HepG2 (cell line): ENCODE data around the gene S1PR2. TPM values are rescaled to one million over a fixed set of nuclear protein-coding genes. Genes with fewer than 3 reads are reported as not detected.

Experiments
- AGO1 ChIP-seq: fragments of 200-400 bp; formaldehyde crosslinking; IDR thresholded peaks from 2 replicates; pipeline ENCODE4 v1.6.1; 2017; ENCODE audit warnings: mild to moderate bottlenecking, low read depth, low read length, moderate library complexity; ENCODE audit not compliant: poor library complexity, severe bottlenecking
- BHLHE40 ChIP-seq: IDR thresholded peaks from 2 replicates; pipeline ENCODE4 v1.6.1; 2011; ENCODE audit warnings: low read length, improper control_type of control experiment
- CBX1 ChIP-seq: IDR thresholded peaks from one replicate; pipeline ENCODE4 v1.6.1; 2016; ENCODE audit warnings: antibody characterized with exemption, low read depth
- CEBPB ChIP-seq: IDR thresholded peaks from 2 replicates; pipeline ENCODE4 v1.6.1; 2011; ENCODE audit warnings: low read depth, low read length, improper control_type of control experiment, borderline replicate concordance
- FOXC1 ChIP-seq: sonication (generic); formaldehyde crosslinking; IDR thresholded peaks from 2 replicates; pipeline ENCODE4 v1.8.0; 2022; ENCODE audit warnings: mild to moderate bottlenecking, missing genetic modification reagents, borderline replicate concordance
- JARID2 ChIP-seq: sonication (generic); formaldehyde crosslinking; IDR thresholded peaks from 2 replicates; pipeline ENCODE4 v1.8.1; 2023; ENCODE audit warnings: missing genetic modification reagents, inconsistent platforms; ENCODE audit not compliant: insufficient replicate concordance
- NAIF1 ChIP-seq: sonication (generic); formaldehyde crosslinking; IDR thresholded peaks from 2 replicates; pipeline ENCODE4 v1.5.0; 2020; ENCODE audit warnings: mild to moderate bottlenecking, missing genetic modification reagents, borderline replicate concordance
- POGZ ChIP-seq: sonication (generic); formaldehyde crosslinking; IDR thresholded peaks from 2 replicates; pipeline ENCODE4 v1.4.0; 2020; ENCODE audit warnings: mild to moderate bottlenecking, missing genetic modification reagents
- RBM39 ChIP-seq: fragments of 200-400 bp; formaldehyde crosslinking; IDR thresholded peaks from one replicate; pipeline ENCODE4 v1.6.1; 2018; ENCODE audit warnings: antibody characterized with exemption, mild to moderate bottlenecking, low read depth, low read length; ENCODE audit not compliant: poor library complexity, severe bottlenecking
- REPIN1 ChIP-seq: sonication (generic); formaldehyde crosslinking; IDR thresholded peaks from 2 replicates; pipeline ENCODE4 v1.8.0; 2022; ENCODE audit warnings: missing genetic modification reagents, low read depth, mild to moderate bottlenecking, borderline replicate concordance
- SAP130 ChIP-seq: IDR thresholded peaks from 2 replicates; pipeline ENCODE4 v1.6.1; 2016; ENCODE audit warnings: low read depth
- SATB2 ChIP-seq: sonication (generic); formaldehyde crosslinking; IDR thresholded peaks from 2 replicates; pipeline ENCODE4 v1.5.0; 2020; ENCODE audit warnings: missing genetic modification reagents
- SKI ChIP-seq: fragments of 450-650 bp; IDR thresholded peaks from one replicate; pipeline ENCODE4 v1.6.1; 2018; ENCODE audit warnings: mild to moderate bottlenecking; ENCODE audit not compliant: partially characterized antibody
- SKIL ChIP-seq: sonication (generic); formaldehyde crosslinking; IDR thresholded peaks from 2 replicates; pipeline ENCODE4 v1.8.0; 2022; ENCODE audit warnings: missing genetic modification reagents, mild to moderate bottlenecking, moderate library complexity, borderline replicate concordance
- SP2 ChIP-seq: sonication (generic); formaldehyde crosslinking; IDR thresholded peaks from 2 replicates; pipeline ENCODE4 v1.5.1; 2020; ENCODE audit warnings: mild to moderate bottlenecking, missing genetic modification reagents
- ZBTB7B ChIP-seq: sonication (generic); formaldehyde crosslinking; IDR thresholded peaks from 2 replicates; pipeline ENCODE4 v1.4.0; 2020; ENCODE audit warnings: missing genetic modification reagents
- ZC3H13 ChIP-seq: sonication (generic); formaldehyde crosslinking; IDR thresholded peaks from 2 replicates; pipeline ENCODE4 v1.8.1; 2023; ENCODE audit warnings: mild to moderate bottlenecking, missing genetic modification reagents, moderate library complexity
- ZFX ChIP-seq: sonication (generic); formaldehyde crosslinking; IDR thresholded peaks from 2 replicates; pipeline ENCODE4 v1.4.0; 2020; ENCODE audit warnings: mild to moderate bottlenecking, low read depth, missing genetic modification reagents, moderate library complexity
- ZHX1 ChIP-seq: sonication (generic); formaldehyde crosslinking; IDR thresholded peaks from 2 replicates; pipeline ENCODE4 v1.8.1; 2022; ENCODE audit warnings: low read depth, mild to moderate bottlenecking, missing genetic modification reagents
- ZMYM2 ChIP-seq: sonication (generic); formaldehyde crosslinking; IDR thresholded peaks from 2 replicates; pipeline ENCODE4 v1.8.0; 2022; ENCODE audit warnings: mild to moderate bottlenecking, missing genetic modification reagents
- ZNF224 ChIP-seq: sonication (generic); formaldehyde crosslinking; IDR thresholded peaks from 2 replicates; pipeline ENCODE4 v1.5.0; 2020; ENCODE audit warnings: mild to moderate bottlenecking, missing genetic modification reagents
- ZNF232 ChIP-seq: sonication (generic); formaldehyde crosslinking; IDR thresholded peaks from 2 replicates; pipeline ENCODE4 v1.4.0; 2020; ENCODE audit warnings: missing genetic modification reagents, borderline replicate concordance
- ZNF484 ChIP-seq: sonication (generic); formaldehyde crosslinking; IDR thresholded peaks from 2 replicates; pipeline ENCODE4 v1.5.1; 2020; ENCODE audit warnings: mild to moderate bottlenecking, low read depth, missing genetic modification reagents, borderline replicate concordance
- ZNF605 ChIP-seq: sonication (generic); formaldehyde crosslinking; IDR thresholded peaks from 2 replicates; pipeline ENCODE4 v1.8.0; 2022; ENCODE audit warnings: mild to moderate bottlenecking, missing genetic modification reagents
- ZNF775 ChIP-seq: sonication (generic); formaldehyde crosslinking; IDR thresholded peaks from 2 replicates; pipeline ENCODE4 v1.4.0; 2020; ENCODE audit warnings: missing genetic modification reagents, mild to moderate bottlenecking, moderate library complexity, borderline replicate concordance
- ZNF83 ChIP-seq: sonication (generic); formaldehyde crosslinking; IDR thresholded peaks from 2 replicates; pipeline ENCODE4 v1.4.0; 2020; ENCODE audit warnings: missing genetic modification reagents, mild to moderate bottlenecking, borderline replicate concordance
- polyA plus RNA-seq, 8 experiments: library from polyadenylated mRNA; depleted of rRNA in 3 of 8; stranded (reverse) in 7 of 8; unstranded in 1 of 8; fragments of >200 nt; fragmentation: Illumina TruSeq in 4 of 8; extraction: Trizol in 4 of 8; gene quantifications; 2 replicates each; pipeline versions ENCODE4 v1.2.1 to v1.2.3, GENCODE V29; 2011 to 2016; ENCODE audit warnings: low read depth in 4 of 8, missing spikeins in 1 of 8, mixed read lengths in 1 of 8; ENCODE audit not compliant: insufficient read depth in 1 of 8
- total RNA-seq, 5 experiments: library from RNA; depleted of rRNA; stranded (reverse); fragments of >200 nt; fragmentation: Illumina TruSeq; extraction: Trizol; gene quantifications; 2 replicates each; pipeline ENCODE4 v1.2.3, GENCODE V29; 2016; ENCODE audit warnings: low read depth in 1 of 5

Gene S1PR2
- total and polyA plus RNA-seq, 2 of the 13 experiments (the other 11 are each of a cell fraction or from before 2014, with no cell fraction given) = 0.91 to 1.3 TPM

- TF ChIP-seq ZHX1 (no peak; the same call in 1 of the 2 replicates), ZC3H13 (CRISPR knock-in tag) (peak; percentile 85; the same call in 1 of the 2 replicates), ZBTB7B (CRISPR knock-in tag) (peak; percentile 1; the same call in 1 of the 2 replicates), POGZ (CRISPR knock-in tag) (peak; percentile 76), ZMYM2 (CRISPR knock-in tag) (peak; percentile 63; the same call in 1 of the 2 replicates), RBM39 (peak; percentile 66), NAIF1 (peak; percentile 85), ZNF224 (CRISPR knock-in tag) (no peak), SATB2 (CRISPR knock-in tag) (peak; percentile 26; the same call in 1 of the 2 replicates), SP2 (CRISPR knock-in tag) (peak; percentile 56), CEBPB (no peak), ZNF605 (CRISPR knock-in tag) (peak; percentile 11), ZFX (peak; percentile 51), CBX1 (peak; percentile 27), AGO1 (peak; percentile 48), ZNF83 (0 out of 2 replicates have a peak, but pooled peaks have one; percentile 55), ZNF232 (CRISPR knock-in tag) (no peak), JARID2 (CRISPR knock-in tag) (no peak), SKIL (CRISPR knock-in tag) (no peak), REPIN1 (CRISPR knock-in tag) (no peak; the same call in none of the 2 replicates), ZNF775 (CRISPR knock-in tag) (peak; percentile 77; the same call in 1 of the 2 replicates), SKI (peak; percentile 10), ZNF484 (CRISPR knock-in tag) (no peak), FOXC1 (0 out of 2 replicates have a peak, but pooled peaks have one; percentile 66), SAP130 (peak; percentile 80), BHLHE40 (peak; percentile 98)
Observed at GRCh38 chr19:10194500-10195198, 36.5 kb downstream of the S1PR2 start, which contains the start of gene DNMT1 (continued).
